ENCODE data around the gene KCNE4.

The KCNE4 gene

DNA sequence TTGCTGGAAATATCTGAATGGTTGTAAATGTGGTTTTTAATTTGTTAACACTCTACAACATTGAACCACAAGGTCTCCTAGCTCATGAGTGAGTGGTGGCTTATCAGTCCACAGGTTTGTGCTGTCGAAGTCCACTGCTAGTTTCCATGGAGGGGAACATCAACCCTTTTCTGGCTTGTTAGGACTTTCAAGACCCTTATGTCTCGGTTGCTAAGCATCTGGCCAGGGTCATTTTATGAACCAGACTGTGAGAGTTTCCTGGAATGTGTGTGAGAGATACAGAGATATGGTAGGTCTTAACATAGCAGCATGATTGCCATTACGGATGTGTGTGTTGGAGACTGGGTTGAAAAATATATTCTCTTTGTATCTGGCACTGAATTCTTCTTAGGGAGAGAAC, 36.9 kb downstream of the KCNE4 start:
- DNase-seq, result no peak

DNA sequence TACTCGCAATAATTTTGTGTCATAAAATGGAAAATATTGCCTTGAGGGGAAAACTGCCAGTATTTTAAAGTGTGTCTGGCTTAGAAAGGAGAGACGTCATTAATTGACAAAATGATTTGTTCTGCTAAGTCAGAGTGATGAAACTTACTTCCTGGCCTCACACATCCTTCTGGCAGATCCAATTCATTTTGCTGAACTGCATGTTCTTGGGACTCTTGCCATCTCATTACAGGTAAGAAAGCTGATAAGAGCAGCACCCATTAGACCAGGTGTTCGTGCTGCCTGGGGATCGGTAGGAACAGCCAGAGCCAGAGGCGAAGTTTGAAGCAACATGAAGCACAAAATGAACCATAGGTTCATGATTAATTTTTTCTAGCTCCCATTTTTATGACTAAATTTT, 38.0 kb downstream of the KCNE4 start:
- no peak for DNase-seq

DNA sequence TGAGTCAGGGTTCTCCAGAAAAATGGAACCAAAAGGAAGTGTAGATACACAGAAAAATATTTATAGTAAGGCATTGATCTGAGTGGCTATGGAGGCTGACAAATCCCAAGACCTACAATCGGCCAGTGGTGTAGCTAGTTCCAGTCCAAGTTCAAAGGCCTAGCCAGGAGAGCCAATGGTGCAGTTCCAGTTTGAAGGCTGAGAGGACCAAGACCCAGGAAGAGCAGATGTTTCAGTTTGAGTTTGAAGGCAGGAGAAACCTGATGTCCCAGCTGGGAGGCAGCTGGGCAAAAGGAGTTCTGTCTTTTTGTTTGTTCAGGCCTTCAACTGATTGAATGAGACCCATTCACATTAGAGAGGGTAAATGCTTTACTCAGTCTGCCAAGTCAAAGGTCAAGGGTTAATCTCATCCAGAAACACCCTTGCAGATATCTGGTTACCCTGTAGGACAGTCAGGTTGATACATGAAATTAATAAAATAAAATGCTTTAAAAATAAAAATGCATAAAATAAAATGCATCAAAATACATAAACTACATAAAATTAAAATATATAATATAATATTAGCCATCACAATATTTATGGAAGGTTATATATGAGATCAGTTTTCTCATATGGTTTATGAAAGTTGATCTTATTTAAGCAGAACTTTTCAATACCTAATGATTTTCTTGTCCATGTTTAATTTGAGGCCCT, 38.7 kb downstream of the KCNE4 start:
- DNase-seq, result no peak

DNA sequence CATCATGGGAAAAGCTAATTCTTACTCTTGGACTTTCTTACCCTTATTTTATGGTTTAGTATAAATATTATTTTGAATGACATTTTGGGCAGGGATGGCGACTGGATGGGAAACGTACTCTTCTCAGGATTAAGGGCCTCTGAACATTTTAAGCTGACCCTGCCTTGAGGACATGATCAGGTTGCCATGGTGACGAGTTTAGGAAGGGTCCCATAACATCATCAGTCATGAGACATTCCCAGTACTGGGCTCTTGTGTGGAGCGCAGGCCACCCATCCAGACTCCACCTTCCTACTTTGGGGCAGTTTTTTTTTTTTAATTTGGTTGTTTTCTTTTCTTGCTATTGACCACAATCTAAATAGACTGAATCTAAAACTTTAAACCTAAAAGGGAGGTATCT, 40.7 kb downstream of the KCNE4 start:
- no peak for DNase-seq

DNA sequence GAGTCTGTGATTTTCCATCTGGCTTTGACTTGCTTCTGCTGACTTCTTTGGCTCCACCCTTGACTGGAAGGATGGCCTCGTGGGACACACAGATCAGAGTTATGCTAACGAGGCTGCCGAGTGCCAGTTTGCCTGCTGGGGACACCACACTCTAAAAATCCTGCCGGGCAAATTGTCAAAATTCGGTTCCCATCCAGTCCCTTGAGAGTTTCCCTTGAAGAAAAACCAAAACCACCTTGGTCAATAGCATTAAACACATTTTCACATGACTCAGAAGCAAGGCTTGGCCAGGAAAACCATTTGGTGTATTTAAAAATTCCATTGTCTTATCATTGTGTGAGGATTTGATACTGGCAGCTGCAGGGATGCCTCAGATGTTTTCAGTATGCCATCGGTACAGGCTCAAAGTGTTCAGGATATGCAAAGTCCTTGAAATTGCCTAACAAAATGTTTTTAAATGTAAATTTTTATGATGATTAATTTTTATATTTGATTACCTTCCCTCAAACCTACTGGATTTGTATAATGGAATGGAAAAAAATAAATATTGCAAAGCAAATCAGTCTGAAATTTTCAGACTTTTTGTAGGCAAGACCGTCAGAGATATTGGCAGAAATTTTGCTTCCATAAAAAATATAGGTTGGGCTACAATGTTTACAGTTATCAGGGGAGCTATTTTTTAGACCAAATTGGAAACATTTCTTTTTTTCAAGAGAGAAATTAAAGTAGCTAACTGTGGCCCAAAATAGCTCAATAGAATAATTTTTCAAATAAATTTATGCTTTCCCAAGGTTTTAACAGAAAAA, 41.6 kb downstream of the KCNE4 start:
- DNase-seq, result peak; percentile 85

DNA sequence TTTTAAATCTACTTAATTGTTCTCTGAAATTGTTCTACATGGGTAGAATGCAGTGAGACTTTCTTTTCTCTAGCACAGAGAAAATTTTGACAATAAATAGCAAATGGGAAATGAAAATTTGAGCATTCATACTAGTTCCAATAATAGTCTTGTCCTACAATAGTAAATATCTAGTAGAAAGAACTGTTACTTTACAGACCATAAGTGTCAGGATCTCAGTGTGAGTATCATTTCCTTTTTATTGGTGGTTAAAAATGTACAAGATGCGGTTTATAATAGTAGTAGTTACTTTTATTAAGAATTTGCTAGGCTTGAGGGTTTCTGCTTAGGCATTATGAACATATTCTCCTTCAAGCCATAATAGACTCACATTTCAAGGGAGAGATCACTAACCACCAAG, 43.2 kb downstream of the KCNE4 start:
- no peak for DNase-seq

DNA sequence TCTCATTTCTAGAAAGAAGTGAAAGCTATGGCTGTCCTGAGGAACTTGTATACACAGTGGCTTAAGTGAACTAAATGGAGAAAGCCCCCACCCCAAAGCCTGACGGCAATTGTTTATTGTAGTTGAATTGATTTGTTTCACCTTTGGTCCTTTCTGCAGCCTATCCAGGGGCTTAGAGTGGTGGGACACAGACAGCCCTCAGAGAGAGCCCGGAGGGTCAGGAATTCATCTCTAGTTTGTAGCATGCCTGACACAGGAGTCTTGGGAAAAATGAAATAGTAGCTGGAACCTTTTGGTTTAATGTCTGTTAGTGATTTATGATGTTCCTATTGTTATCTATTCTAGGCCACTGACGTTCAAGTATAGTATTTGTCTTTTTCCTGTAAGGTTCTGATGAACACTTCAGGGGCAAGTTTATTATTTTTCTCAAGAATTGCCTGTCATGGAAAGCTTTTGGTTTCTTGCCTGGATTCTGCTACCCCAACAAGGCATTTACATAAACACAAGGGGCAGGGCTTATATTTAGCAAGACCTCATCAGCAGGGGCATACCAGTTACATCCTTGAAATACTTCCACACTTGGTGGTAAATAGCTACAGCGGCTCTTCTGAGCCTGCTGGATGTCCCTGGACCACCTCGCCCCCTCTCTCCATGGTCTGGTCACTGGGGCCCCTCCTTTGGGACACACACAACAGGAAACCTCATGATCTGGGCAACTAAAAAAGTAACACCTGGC, 44.4 kb downstream of the KCNE4 start:
- no peak for DNase-seq

DNA sequence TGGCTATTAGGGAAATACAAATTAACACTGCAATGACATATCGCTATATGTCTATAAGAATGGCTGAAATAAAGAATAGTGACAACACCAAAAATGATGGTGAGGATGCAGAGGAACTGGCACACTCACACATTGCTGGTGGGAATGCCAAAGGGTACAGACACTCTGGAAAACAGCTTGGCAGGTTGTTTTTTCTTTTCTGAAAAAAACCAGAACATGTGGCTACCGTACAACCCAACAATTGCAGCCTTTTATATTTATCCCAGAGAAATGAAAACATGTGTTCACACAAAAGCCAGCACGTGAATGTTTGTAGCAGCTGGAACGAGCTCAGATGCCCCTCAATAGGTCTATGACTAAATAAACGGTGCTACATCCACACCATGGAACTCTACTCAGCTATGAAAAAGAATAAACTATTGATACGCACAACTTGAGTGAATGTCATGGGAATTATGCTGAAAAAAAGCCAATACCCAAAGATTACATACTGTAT, 45.9 kb downstream of the KCNE4 start:
- DNase-seq, result peak; percentile 28

DNA sequence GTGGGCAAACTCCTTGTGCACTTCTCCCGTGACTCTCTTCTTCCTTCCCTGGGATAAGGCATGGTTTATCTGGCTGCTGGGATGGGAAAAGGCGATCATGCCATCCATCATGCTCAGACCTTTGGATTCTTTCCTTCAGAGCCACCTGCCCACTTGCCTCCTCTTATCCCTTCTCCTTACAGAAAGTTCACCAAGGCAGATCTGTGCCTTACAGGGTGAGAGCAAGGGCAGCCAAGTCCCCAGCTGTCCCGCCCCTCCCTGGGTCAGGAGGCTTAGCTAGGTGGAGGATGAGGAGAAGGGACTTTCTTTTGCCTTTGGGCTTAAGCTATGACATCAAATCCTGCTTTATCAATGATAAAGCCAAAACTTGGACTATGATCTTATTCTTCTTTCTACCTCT, 47.6 kb downstream of the KCNE4 start:
- no peak for DNase-seq

DNA sequence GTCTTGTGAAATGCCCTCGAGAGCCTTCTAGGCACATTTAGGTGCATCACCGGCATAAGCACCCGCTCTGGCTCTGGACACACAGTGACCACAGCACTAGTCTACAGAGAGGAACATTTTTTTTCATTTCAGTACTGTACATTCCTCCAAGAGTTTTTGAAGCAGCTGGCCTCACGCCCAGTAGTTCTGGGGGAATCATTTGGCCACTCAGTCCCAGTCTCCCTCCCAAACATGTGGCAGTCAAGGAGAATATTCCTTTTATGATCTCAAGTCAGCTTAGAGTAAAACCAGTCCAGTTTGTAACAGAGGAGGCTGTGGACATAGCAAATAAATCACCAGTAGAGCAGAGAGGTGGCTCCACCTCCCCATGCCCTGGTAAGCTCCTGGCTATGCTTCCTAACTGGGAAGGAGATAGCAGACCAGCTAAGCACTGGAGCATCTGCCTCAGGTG, 48.1 kb downstream of the KCNE4 start:
- no peak for DNase-seq

DNA sequence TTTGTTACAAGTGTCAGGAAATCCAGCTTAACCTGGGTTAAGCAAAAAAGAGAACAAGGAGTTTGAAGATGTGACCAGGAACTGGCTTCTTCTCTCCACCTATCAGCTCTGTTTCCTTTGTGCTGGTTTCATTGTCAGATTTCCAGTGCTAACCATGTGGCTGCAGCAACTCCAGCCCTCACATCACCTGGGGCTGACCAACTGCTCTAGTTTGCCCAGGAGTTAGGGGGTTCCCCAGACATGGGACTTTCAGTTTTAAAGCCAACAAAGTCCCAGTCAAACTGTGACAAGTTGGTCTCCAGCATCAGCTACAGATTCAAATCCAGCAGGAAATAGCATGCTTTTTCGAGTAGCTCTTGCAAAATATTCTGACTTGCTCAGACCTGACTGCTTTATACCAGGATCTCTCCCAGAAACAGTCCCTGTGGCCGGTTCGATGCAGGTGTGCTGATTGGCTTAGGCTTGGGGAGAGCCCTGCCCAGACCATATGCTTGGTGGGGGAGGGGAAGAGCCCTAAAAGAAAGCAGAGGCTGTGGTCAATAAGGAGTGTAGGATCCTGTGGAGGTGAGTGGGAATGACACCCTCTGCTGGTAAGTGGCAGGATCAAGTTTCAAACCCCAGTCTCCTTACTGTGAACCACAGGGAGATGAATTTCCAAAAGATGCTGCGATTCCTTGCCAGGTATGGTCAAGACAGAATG, 49.5 kb downstream of the KCNE4 start:
- no peak for DNase-seq

DNA sequence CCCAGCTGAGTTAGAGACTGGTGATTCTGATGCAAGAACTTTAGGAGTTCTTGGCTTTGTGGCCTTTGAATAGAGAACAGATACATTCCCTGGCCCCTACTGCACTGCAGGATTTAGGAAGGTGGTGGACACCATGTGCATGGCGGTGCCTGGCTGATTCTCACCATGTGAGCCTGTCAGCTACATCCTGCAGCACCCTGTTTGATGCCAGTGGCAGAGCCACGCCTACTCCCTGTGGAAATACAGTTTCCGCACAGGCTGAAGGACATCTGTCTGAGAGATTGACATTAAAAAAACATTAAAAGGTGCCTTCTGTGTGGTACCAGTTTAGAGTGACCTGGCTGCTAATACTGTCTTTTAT, 50.0 kb downstream of the KCNE4 start:
- no peak for DNase-seq

DNA sequence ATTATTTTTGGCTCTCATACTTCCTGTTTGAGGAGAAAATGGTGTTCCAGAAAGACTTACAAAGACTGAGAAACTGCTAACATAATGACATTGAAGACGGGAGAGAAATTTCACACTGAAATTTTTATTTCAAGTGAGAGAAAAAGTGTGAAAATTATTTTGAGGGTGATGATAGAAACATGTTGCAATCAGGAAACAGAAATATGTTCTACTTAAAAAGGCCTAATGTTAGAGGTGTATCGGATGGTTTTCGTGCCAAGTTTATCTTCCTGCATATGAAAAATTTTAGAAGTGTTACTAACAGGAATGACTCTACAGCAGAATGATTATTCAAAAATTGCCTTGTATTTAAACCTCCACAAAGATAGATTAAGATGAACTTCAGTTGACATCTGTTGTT, 50.5 kb downstream of the KCNE4 start:
- DNase-seq, result no peak

DNA sequence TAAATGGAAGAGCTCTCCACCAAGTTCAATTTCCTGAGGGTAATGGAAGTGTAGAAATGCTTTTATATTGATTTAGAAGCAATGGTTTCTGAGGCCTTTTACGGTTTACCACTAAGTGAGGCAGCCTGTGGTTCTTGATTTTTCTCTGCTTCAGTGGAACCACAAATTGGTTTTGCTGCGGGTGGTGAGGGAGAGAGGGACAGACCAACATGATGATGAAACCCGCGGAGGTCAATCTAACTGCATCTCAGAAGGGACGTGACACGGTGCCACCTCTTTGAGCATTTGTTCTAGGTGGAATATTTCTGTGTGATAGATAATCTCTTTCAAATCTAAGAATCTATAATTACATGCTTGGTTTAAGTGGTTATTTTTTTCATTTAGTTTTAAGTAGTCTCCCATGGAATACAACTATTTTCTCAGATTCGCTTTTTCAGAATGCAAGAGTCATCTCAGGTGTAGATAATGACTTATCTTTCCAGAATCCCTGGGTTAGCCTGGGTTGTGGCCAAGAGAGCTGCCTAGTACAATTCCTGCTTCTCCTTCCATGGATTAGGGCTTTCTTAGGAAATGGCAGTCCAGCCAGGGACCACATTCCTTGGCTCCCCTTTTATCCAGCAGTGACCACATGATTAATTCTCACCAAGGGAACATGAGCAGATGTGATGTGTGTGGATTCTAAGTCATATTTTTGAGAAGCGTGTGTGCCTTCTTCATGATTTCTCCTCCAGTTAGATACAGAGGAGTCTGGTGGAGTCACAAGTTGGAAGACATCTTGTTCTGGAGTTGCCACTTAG, 52.5 kb downstream of the KCNE4 start:
- DNase-seq, result no peak

Data from NCI-H446 treated with DMSO at 0.1 percent for 48 hours (cell line).